ENCODE data around the gene PNLDC1.

PNLDC1 gene

GRCh38 chr6:159756508-159756907, 43.6 kb upstream of the PNLDC1 start:
- TF ChIP-seq, protein P1, sequence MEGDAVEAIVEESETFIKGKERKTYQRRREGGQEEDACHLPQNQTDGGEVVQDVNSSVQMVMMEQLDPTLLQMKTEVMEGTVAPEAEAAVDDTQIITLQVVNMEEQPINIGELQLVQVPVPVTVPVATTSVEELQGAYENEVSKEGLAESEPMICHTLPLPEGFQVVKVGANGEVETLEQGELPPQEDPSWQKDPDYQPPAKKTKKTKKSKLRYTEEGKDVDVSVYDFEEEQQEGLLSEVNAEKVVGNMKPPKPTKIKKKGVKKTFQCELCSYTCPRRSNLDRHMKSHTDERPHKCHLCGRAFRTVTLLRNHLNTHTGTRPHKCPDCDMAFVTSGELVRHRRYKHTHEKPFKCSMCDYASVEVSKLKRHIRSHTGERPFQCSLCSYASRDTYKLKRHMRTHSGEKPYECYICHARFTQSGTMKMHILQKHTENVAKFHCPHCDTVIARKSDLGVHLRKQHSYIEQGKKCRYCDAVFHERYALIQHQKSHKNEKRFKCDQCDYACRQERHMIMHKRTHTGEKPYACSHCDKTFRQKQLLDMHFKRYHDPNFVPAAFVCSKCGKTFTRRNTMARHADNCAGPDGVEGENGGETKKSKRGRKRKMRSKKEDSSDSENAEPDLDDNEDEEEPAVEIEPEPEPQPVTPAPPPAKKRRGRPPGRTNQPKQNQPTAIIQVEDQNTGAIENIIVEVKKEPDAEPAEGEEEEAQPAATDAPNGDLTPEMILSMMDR (IDR thresholded peaks at IDR 0.05): no peak
- H3K4me3 Mint-ChIP-seq: no peak overlapping the region
- peak overlapping the region; percentile 72 for H3K27ac Mint-ChIP-seq
- peaks cover 4% of the 10 kb centered on the region for H3K27me3 Mint-ChIP-seq (ENCODE audit: low read depth, poor library complexity)
- no peak for DNase-seq
- H3K4me1 Mint-ChIP-seq: peaks cover 24% of the 10 kb centered on the region
- peaks cover 67% of the 10 kb centered on the region for H3K36me3 Mint-ChIP-seq (ENCODE audit: low read depth)
- no peaks in the 10 kb centered on the region for H3K9me3 Mint-ChIP-seq

GRCh38 chr6:159758031-159759001, 41.8 kb upstream of the PNLDC1 start:
- Mint-ChIP-seq H3K4me1 (peaks cover 33% of the 10 kb centered on the region), H3K36me3 (ENCODE audit: low read depth) (peaks cover 59% of the 10 kb centered on the region), H3K27ac (peak overlapping the region; percentile 93), H3K9me3 (no peaks in the 10 kb centered on the region), H3K27me3 (ENCODE audit: low read depth, poor library complexity) (peaks cover 4% of the 10 kb centered on the region), H3K4me3 (no peak overlapping the region)
- DNase-seq: no peak
- TF ChIP-seq, protein P1 (IDR thresholded peaks at IDR 0.05): no peak

DNA sequence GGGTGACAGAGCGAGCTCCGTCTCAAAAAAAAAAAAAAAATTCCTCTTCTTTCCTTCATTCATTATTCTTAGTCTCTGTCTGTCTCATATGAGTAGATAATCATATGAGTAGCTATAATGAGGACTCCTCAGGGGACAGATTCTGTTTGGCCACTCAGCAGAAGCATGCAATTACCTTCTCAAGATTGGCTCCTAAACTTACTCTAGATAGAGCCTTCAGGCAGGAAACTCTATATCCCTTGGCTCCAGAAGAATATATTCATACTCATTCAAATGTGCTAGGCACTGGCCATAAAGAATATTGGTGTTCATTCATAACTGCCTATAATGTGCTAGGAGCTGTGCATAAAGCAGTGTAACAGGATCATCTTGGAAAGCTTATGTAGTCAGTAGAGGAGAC, 40.4 kb upstream of the PNLDC1 start:
- TF ChIP-seq, protein P1 (IDR thresholded peaks at IDR 0.05): no peak
- Mint-ChIP-seq H3K9me3 (no peaks in the 10 kb centered on the region), H3K36me3 (ENCODE audit: low read depth) (peaks cover 56% of the 10 kb centered on the region), H3K4me3 (peak overlapping the region; percentile 69), H3K27me3 (ENCODE audit: low read depth, poor library complexity) (peaks cover 4% of the 10 kb centered on the region), H3K4me1 (peaks cover 36% of the 10 kb centered on the region), H3K27ac (peak overlapping the region; percentile 64)
- DNase-seq: no peak

- peaks cover 4% of the 10 kb centered on the region for H3K27me3 Mint-ChIP-seq (ENCODE audit: low read depth, poor library complexity)
- H3K27ac Mint-ChIP-seq: peak overlapping the region; percentile 99
- peak; percentile 6 for DNase-seq
- H3K9me3 Mint-ChIP-seq: no peaks in the 10 kb centered on the region
- TF ChIP-seq, protein P1 (IDR thresholded peaks at IDR 0.05): no peak
- peaks cover 36% of the 10 kb centered on the region for H3K4me1 Mint-ChIP-seq
- peak overlapping the region; percentile 90 for H3K4me3 Mint-ChIP-seq
- peaks cover 56% of the 10 kb centered on the region for H3K36me3 Mint-ChIP-seq (ENCODE audit: low read depth)
Observed at GRCh38 chr6:159760602-159761057, 39.4 kb upstream of the PNLDC1 start.

GRCh38 chr6:159761129-159761872, 38.8 kb upstream of the PNLDC1 start:
- Mint-ChIP-seq H3K36me3 (ENCODE audit: low read depth) (peaks cover 56% of the 10 kb centered on the region), H3K27ac (peak overlapping the region; percentile 99), H3K4me3 (peak overlapping the region; percentile 90), H3K9me3 (no peaks in the 10 kb centered on the region), H3K27me3 (ENCODE audit: low read depth, poor library complexity) (peaks cover 4% of the 10 kb centered on the region), H3K4me1 (peaks cover 39% of the 10 kb centered on the region)
- TF ChIP-seq, protein P1 (IDR thresholded peaks at IDR 0.05): no peak
- DNase-seq: peak; percentile 47

Data from nephron progenitor cell (in vitro differentiated cells).